Effector memory CD4-positive, alpha-beta T cell (primary cell): ENCODE measurements around the gene GCM1.

Experiments used
- DNase-seq, 3 donors: peaks; one replicate each; pipeline ENCODE4 v3.0.0-alpha.2; 2020
- H3K27ac ChIP-seq: 2 replicates; pipeline ENCODE4 v1.7.0; 2013; ENCODE audit warnings: mild to moderate bottlenecking, low read length, moderate library complexity; ENCODE audit not compliant: insufficient read depth, poor library complexity, severe bottlenecking
- H3K27me3 ChIP-seq: replicated peaks from 2 replicates; pipeline ENCODE4 v1.7.0; 2013; ENCODE audit warnings: mild to moderate bottlenecking, low read length; ENCODE audit not compliant: insufficient read depth, control insufficient read depth, poor library complexity, severe bottlenecking
- H3K36me3 ChIP-seq: 2 replicates; pipeline ENCODE4 v1.7.0; 2013; ENCODE audit warnings: mild to moderate bottlenecking, low read length, moderate library complexity; ENCODE audit not compliant: control insufficient read depth, insufficient read depth
- H3K4me1 ChIP-seq: 2 replicates; pipeline ENCODE4 v1.7.0; 2013; ENCODE audit warnings: low read length, mild to moderate bottlenecking; ENCODE audit not compliant: control insufficient read depth, insufficient read depth, poor library complexity, severe bottlenecking
- H3K4me3 ChIP-seq: 2 replicates; pipeline ENCODE4 v1.7.0; 2013; ENCODE audit warnings: low read length, low read depth, mild to moderate bottlenecking; ENCODE audit not compliant: insufficient read depth, poor library complexity, severe bottlenecking
- H3K9me3 ChIP-seq: 2 replicates; pipeline ENCODE4 v1.7.0; 2013; ENCODE audit warnings: mild to moderate bottlenecking, low read length, moderate library complexity; ENCODE audit not compliant: control insufficient read depth

Gene GCM1

DNA sequence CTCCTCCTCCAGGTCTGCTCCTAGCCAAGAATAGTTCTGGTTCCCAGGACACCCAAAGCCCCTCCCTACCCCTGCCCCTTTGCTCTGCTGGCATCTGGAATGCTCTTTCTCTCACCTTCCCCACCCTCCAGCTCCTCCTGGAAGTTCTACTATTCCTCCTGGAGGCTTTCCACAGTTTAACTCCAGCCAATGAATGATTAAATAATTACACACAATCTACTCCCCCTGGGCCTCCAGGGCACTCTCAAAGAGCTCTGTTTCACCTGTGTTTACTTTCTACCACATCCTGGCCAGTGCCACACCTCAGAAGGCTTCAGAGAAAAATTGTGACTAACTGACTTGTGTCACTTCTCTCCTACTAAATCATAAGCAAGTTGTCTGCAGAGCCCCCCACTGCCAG, 36.2 kb downstream of the GCM1 start:
- H3K27ac ChIP-seq = no peak overlapping the region
- no peaks in the 10 kb centered on the region for H3K9me3 ChIP-seq
- no peaks in the 10 kb centered on the region for H3K36me3 ChIP-seq
- no peaks in the 10 kb centered on the region for H3K4me1 ChIP-seq
- DNase-seq = no peak
- no peak overlapping the region for H3K4me3 ChIP-seq
- H3K27me3 ChIP-seq = no peaks in the 10 kb centered on the region

DNA sequence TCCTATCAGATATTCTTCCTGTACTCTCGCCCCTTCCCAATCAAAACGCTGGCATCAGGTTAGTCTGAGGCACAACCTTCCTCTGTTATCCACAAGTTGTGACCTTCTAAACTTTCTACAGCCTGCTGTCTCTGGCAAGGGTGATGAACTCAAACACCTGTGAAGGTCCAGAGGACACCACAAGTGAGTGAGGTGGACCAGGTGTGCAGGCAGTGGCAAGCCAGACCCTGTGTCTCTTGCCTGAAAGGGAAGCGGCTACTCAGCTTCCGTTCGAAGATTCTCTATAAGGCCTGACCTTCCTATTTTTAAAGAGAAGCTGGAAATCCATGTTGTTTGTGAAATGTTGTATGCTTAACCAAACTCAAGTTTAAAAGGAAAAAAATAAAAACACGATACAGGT, 36.8 kb downstream of the GCM1 start:
- H3K36me3 ChIP-seq = no peaks in the 10 kb centered on the region
- DNase-seq = no peak
- no peaks in the 10 kb centered on the region for H3K4me1 ChIP-seq
- no peaks in the 10 kb centered on the region for H3K27me3 ChIP-seq
- H3K4me3 ChIP-seq = no peak overlapping the region
- no peaks in the 10 kb centered on the region for H3K9me3 ChIP-seq
- H3K27ac ChIP-seq = no peak overlapping the region

DNA sequence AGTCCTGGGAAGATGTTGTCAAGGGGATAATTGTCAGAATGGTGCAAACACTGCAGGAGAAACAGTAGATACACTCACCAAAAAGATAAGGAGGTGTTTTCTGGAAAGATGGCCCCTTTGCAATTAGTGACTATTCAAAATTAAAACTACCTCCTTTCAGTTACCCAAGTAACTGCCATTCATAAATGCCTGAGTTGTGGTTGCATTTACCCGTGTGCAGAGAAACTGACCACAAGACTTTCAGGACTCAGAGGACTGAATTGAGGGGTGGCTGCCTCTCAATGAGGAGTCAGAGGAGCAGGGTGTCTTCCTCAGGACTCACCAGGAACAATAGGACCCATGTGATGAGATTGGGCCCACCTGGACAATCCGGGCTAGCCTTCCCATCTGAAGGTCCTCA, 39.0 kb downstream of the GCM1 start:
- no peak overlapping the region for H3K27ac ChIP-seq

DNA sequence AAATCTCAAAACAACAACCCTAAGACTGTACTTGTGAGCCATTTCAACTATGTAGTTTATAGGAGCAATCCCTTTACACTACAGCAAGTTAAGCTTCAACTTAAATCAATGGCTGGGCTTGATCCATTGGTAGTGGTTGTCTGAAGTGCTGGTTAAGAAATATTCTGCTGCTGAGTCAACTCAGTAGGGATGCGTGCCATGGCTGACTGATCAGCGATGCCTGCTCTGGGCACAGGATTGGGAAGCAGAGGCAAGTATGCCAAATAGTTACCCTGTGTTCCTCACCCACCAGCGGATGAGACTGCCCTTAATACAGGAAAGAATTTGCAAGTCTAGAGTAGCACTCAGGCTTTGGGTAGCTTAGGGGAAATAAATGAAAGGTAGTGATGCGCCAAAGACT, 41.5 kb downstream of the GCM1 start:
- no peaks in the 10 kb centered on the region for H3K9me3 ChIP-seq
- no peaks in the 10 kb centered on the region for H3K27me3 ChIP-seq
- H3K27ac ChIP-seq = no peak overlapping the region
- no peaks in the 10 kb centered on the region for H3K36me3 ChIP-seq
- no peak overlapping the region for H3K4me3 ChIP-seq
- no peaks in the 10 kb centered on the region for H3K4me1 ChIP-seq
- no peak for DNase-seq

More for the DNA sequence above, 39.0 kb downstream of the GCM1 start:
- no peak for DNase-seq
- H3K4me1 ChIP-seq = no peaks in the 10 kb centered on the region
- no peaks in the 10 kb centered on the region for H3K9me3 ChIP-seq
- no peaks in the 10 kb centered on the region for H3K27me3 ChIP-seq
- no peaks in the 10 kb centered on the region for H3K36me3 ChIP-seq
- H3K4me3 ChIP-seq = no peak overlapping the region

DNA sequence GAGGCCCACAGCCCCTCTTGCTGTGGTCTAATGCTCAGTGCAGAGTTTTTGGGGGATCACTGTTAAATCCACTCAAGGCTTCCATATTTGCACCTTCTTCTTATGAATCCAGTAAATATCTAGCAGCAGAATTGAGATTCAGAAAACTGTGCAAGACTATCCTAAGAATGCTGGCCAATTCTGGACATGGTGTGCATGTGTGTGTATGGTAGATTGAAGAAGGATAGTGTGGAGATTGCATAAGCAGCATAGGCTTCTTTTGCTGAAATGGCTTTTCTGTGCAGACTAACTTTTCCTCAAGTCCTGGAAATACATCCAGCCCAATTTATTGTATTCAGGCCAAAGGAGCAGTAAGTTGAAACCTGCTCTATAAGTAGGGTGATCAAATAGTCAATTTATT, 43.7 kb downstream of the GCM1 start:
- Histone ChIP-seq H3K27me3 (no peaks in the 10 kb centered on the region), H3K9me3 (no peaks in the 10 kb centered on the region), H3K4me1 (no peaks in the 10 kb centered on the region), H3K4me3 (no peak overlapping the region), H3K36me3 (no peaks in the 10 kb centered on the region), H3K27ac (no peak overlapping the region)
- DNase-seq = no peak

DNA sequence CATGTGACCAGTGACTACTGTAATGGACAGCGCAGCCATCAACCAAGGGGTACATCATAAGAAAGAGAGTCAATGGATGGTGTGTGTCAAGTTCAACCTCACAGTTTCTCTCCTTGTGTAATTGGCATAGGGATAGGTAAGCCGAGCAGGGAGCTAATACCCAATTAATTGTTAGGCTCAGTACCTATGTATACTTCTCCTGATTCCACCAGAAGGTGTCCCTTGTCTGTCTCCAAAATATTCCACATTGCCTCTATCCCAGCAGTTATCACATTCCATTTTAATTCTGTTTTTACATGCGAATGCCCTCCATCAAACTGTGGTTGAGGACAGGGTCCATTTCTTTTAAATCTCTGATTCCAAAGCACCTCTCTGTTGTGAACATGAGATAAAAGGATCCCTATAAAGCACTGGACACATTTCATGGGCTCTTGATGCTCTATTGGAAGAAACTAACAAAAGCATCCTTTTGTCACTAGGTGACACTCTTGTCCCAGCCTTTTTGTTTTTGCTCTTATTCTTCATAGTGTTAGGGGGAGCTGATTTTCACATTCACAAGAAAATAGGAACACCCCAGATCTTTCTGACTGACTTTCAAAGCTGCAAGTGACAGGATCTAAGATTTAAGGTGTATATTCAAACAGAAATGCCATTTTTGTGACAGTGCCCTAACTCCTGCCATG, 44.5 kb downstream of the GCM1 start:
- Histone ChIP-seq H3K27me3 (no peaks in the 10 kb centered on the region), H3K27ac (no peak overlapping the region), H3K9me3 (no peaks in the 10 kb centered on the region), H3K36me3 (peaks cover 5% of the 10 kb centered on the region), H3K4me1 (no peaks in the 10 kb centered on the region), H3K4me3 (no peak overlapping the region)
- DNase-seq = no peak

DNA sequence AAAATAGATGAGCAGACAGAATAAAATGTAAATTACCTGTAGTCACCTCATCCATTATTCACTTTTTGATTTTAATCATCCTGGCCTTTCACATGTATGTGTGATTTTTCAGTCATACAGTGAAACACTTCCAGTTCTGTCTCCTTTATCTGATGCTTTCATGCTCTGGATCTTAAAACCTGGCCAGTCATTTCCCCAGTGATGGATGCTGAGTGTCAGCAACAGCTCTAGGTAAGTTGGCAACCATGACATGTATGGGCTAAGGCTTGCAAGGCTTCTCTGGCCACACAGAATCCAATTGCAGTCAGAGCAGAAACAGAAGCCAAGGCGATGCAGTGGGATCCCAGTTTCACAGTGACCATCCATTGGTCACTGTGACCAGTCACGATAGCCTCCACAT, 47.6 kb downstream of the GCM1 start:
- H3K27ac ChIP-seq = no peak overlapping the region

DNA sequence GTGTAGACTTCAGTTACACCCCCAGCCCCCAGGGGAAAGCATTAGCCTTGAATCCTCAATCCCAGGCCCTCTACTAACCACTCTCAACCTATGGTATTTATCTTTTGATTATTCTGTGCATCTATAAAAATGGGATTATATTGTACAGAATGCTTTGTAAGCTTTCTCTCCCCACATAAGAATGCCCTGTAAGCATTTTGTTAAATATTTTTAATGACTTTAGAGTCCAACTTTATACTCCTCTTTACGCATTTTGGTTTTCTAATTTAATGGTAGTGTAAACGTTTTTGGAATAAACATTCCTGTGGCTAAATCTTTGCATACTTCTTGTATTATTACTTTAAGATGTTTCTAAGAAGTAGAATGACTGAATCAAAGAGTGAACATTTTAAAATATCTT, 48.1 kb downstream of the GCM1 start:
- DNase-seq = no peak
- Histone ChIP-seq H3K4me1 (no peaks in the 10 kb centered on the region), H3K27ac (no peak overlapping the region), H3K27me3 (no peaks in the 10 kb centered on the region), H3K36me3 (peaks cover 36% of the 10 kb centered on the region), H3K9me3 (no peaks in the 10 kb centered on the region), H3K4me3 (no peak overlapping the region)

More for the DNA sequence above, 47.6 kb downstream of the GCM1 start:
- H3K4me3 ChIP-seq = no peak overlapping the region
- no peaks in the 10 kb centered on the region for H3K4me1 ChIP-seq
- H3K9me3 ChIP-seq = no peaks in the 10 kb centered on the region
- H3K36me3 ChIP-seq = peaks cover 32% of the 10 kb centered on the region
- DNase-seq = no peak
- H3K27me3 ChIP-seq = no peaks in the 10 kb centered on the region

DNA sequence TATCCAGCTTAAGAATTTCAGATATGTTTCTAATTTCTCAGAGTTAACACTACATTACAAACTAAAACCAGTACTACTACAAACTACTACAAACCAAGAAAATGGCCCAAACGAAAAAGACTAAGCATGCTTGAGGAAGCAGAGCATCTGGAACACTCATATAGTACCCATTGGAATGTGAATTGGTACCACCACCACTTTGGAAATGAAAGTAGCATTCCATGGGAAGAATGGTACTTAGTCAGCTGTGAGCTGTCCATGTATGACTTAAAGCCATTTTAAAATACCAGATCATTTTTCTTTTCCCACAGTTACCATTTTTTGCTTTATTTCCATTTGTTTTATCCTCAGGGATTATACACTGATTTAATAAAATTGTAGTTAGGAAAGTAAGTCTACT, 52.9 kb downstream of the GCM1 start:
- H3K27me3 ChIP-seq = no peaks in the 10 kb centered on the region
- no peaks in the 10 kb centered on the region for H3K4me1 ChIP-seq
- no peaks in the 10 kb centered on the region for H3K9me3 ChIP-seq
- H3K36me3 ChIP-seq = peaks cover 72% of the 10 kb centered on the region
- H3K4me3 ChIP-seq = no peak overlapping the region
- no peak overlapping the region for H3K27ac ChIP-seq
- DNase-seq = no peak

DNA sequence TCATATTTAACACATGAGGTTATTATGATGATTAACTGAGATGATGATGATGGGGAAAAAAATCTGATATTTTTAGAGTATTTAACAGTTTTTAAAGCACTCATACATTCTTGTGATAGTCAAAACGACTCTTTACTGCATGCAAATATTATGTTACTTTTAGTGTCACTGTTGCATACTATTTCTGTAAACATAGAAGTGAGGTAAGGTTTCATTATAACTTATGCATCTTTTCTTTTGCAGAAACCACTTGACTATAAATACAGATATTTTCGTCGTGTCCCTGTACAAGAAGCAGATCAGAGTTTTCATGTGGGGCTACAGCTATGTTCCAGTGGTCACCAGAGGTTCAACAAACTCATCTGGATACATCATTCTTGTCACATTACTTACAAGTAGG, 53.4 kb downstream of the GCM1 start:
- no peak for DNase-seq
- Histone ChIP-seq H3K4me1 (no peaks in the 10 kb centered on the region), H3K27ac (no peak overlapping the region), H3K9me3 (no peaks in the 10 kb centered on the region), H3K4me3 (no peak overlapping the region), H3K36me3 (peaks cover 74% of the 10 kb centered on the region), H3K27me3 (no peaks in the 10 kb centered on the region)
